CD4-positive, alpha-beta T cell (primary cell): Measurements from ENCODE around the gene GLIS1. TPM values are rescaled to one million over a fixed set of nuclear protein-coding genes. Genes with fewer than 3 reads are reported as not detected.

Source experiments
- ATAC-seq: fragments of 200-7000 bp; cut with Tn5 transposase; one replicate; pipeline ENCODE4 v1.10.0; 2022; ENCODE audit warnings: mild to moderate bottlenecking; ENCODE audit not compliant: poor library complexity
- CTCF ChIA-PET: fragments of 350-600 bp; sonication (Branson Sonifier 250); formaldehyde crosslinking; loops from one replicate; lab custom pipeline; 2021; ENCODE audit warnings: antibody characterized with exemption, inconsistent platforms; lab: Charles Lee
- POLR2A ChIA-PET: fragments of 350-600 bp; sonication (Branson Sonifier 250); formaldehyde crosslinking; loops from one replicate; lab custom pipeline; 2021; ENCODE audit warnings: antibody characterized with exemption, inconsistent platforms; lab: Charles Lee
- DNase-seq, 14 experiments: peaks; one replicate each; pipeline ENCODE4 v3.0.0-alpha.2; 2013 to 2020; ENCODE audit warnings: mixed read lengths in 2 of 14
- H3K27ac ChIP-seq, 2 donors: one replicate each; pipeline versions ENCODE4 v1.5.1 to v1.7.0; 2013; ENCODE audit warnings: low read length in 2 of 2, low read depth in 1 of 2, mild to moderate bottlenecking in 1 of 2
- H3K27me3 ChIP-seq, 2 experiments: 1 replicate in 1 of 2; 2 replicates in 1 of 2; pipeline versions ENCODE4 v1.6.1 to v1.7.0; 2013; ENCODE audit warnings: low read length in 2 of 2, control low read depth in 1 of 2, mild to moderate bottlenecking in 1 of 2, moderate library complexity in 1 of 2; ENCODE audit not compliant: insufficient read depth in 2 of 2, control insufficient read depth in 1 of 2
- H3K36me3 ChIP-seq: one replicate; pipeline ENCODE4 v1.6.1; 2013; ENCODE audit warnings: low read length, control low read depth; ENCODE audit not compliant: insufficient read depth
- H3K4me1 ChIP-seq: one replicate; pipeline ENCODE4 v1.6.1; 2013; ENCODE audit warnings: low read length, control low read depth; ENCODE audit not compliant: insufficient read depth
- H3K4me3 ChIP-seq: one replicate; pipeline ENCODE4 v1.5.1; 2013; ENCODE audit warnings: mild to moderate bottlenecking, low read length, moderate library complexity
- H3K9me3 ChIP-seq, 2 experiments: 1 replicate in 1 of 2; 2 replicates in 1 of 2; pipeline versions ENCODE4 v1.6.1 to v1.7.0; 2013; ENCODE audit warnings: low read length in 2 of 2, mild to moderate bottlenecking in 2 of 2, control low read depth in 1 of 2, moderate library complexity in 1 of 2; ENCODE audit not compliant: control insufficient read depth in 1 of 2, insufficient read depth in 1 of 2
- H3K27ac Mint-ChIP-seq: one replicate; pipeline ENCODE4 v1.8.0; 2020; ENCODE audit warnings: mixed read lengths
- H3K27me3 Mint-ChIP-seq: one replicate; pipeline ENCODE4 v1.8.0; 2021; ENCODE audit warnings: mixed read lengths
- H3K36me3 Mint-ChIP-seq: one replicate; pipeline ENCODE4 v1.8.0; 2021; ENCODE audit warnings: low read depth, mixed read lengths
- H3K4me1 Mint-ChIP-seq: one replicate; pipeline ENCODE4 v1.8.0; 2021; ENCODE audit warnings: low read depth, mixed read lengths
- H3K4me3 Mint-ChIP-seq: one replicate; pipeline ENCODE4 v1.8.0; 2020; ENCODE audit warnings: mild to moderate bottlenecking, mixed read lengths
- H3K9me3 Mint-ChIP-seq: one replicate; pipeline ENCODE4 v1.8.0; 2020; ENCODE audit warnings: mixed read lengths
- CTCF ChIP-seq: fragments of 200-600 bp; IDR thresholded peaks from one replicate; pipeline ENCODE4 v1.8.0; 2022; ENCODE audit warnings: antibody characterized with exemption, mild to moderate bottlenecking
- intact Hi-C, 2 experiments: fragments of 100-400 bp; cut with DNase I in 1 of 2; cut with micrococcal nuclease in 1 of 2; formaldehyde crosslinking; loops; one replicate each; pipeline versions ENCODE4 v1.15.1 to v1.9.0; 2023 to 2025; cut with DNase I, micrococcal nuclease
- total RNA-seq, 174 experiments: library from RNA in 2 of 174; stranded (reverse) in 2 of 174; gene quantifications; one replicate each; pipeline ENCODE4 v1.2.3 and lab custom pipeline; 2021 to 2026

Gene GLIS1
- total RNA-seq, 2 experiments from 2014 or later = not detected

GRCh38 chr1:53732912-53733317, 6.0 kb downstream of the GLIS1 start:
- Histone ChIP-seq H3K4me3 (no peak overlapping the region), H3K27me3 (peaks cover 14 to 29% of the 10 kb centered on the region in 2 experiments), H3K4me1 (peaks cover 3% of the 10 kb centered on the region), H3K27ac (no peak overlapping the region), H3K36me3 (no peaks in the 10 kb centered on the region), H3K9me3 (no peaks in the 10 kb centered on the region)
- H3K36me3 Mint-ChIP-seq = no peaks in the 10 kb centered on the region
- H3K27me3 Mint-ChIP-seq = peaks cover 40% of the 10 kb centered on the region
- no peak overlapping the region for H3K27ac Mint-ChIP-seq
- ChIA-PET CTCF (no interaction called here), POLR2A (no interaction called here)
- no peak for DNase-seq
- no peak for ATAC-seq
- H3K4me1 Mint-ChIP-seq = no peaks in the 10 kb centered on the region
- intact Hi-C loops = no loop called here
- no peaks in the 10 kb centered on the region for H3K9me3 Mint-ChIP-seq
- H3K4me3 Mint-ChIP-seq = no peak overlapping the region
- TF ChIP-seq CTCF = no peak

GRCh38 chr1:53732409-53732808, 6.6 kb downstream of the GLIS1 start:
- no peaks in the 10 kb centered on the region for H3K9me3 Mint-ChIP-seq
- Histone ChIP-seq H3K4me3 (no peak overlapping the region), H3K27ac (no peak overlapping the region), H3K36me3 (no peaks in the 10 kb centered on the region), H3K9me3 (no peaks in the 10 kb centered on the region), H3K4me1 (no peaks in the 10 kb centered on the region), H3K27me3 (peaks cover 12 to 25% of the 10 kb centered on the region in 2 experiments)
- POLR2A ChIA-PET = no interaction called here
- DNase-seq = no peak
- CTCF ChIA-PET = no interaction called here
- H3K27ac Mint-ChIP-seq = no peak overlapping the region
- H3K27me3 Mint-ChIP-seq = peaks cover 38% of the 10 kb centered on the region
- intact Hi-C loops = no loop called here
- H3K36me3 Mint-ChIP-seq = no peaks in the 10 kb centered on the region
- H3K4me3 Mint-ChIP-seq = no peak overlapping the region
- no peak for TF ChIP-seq CTCF
- no peak for ATAC-seq
- no peaks in the 10 kb centered on the region for H3K4me1 Mint-ChIP-seq

- Mint-ChIP-seq H3K36me3 (no peaks in the 10 kb centered on the region), H3K27me3 (peaks cover 32% of the 10 kb centered on the region), H3K4me1 (no peaks in the 10 kb centered on the region), H3K4me3 (no peak overlapping the region), H3K27ac (no peak overlapping the region), H3K9me3 (no peaks in the 10 kb centered on the region)
- ChIA-PET CTCF (no interaction called here), POLR2A (no interaction called here)
- Histone ChIP-seq H3K36me3 (no peaks in the 10 kb centered on the region), H3K27ac (no peak overlapping the region), H3K27me3 (peaks cover 7 to 19% of the 10 kb centered on the region in 2 experiments), H3K4me1 (no peaks in the 10 kb centered on the region), H3K9me3 (no peaks in the 10 kb centered on the region), H3K4me3 (no peak overlapping the region)
- no peak for TF ChIP-seq CTCF
- DNase-seq (no peak), ATAC-seq (no peak)
- intact Hi-C loops = no loop called here
These were observed 7.1 kb downstream of the GLIS1 start for GRCh38 chr1:53731779-53732305.
